ENCODE data around the gene CLCN3.

The CLCN3 gene

GRCh38 chr4:169627307-169627706, 6.9 kb downstream of the CLCN3 start:
- no peak for TF ChIP-seq CTCF (IDR thresholded peaks at IDR 0.05; ENCODE audit: low read depth, low read length, missing control alignments)
- Histone ChIP-seq H3K27ac (no peak overlapping the region), H3K27me3 (replicated peaks) (no peaks in the 10 kb centered on the region), H3K4me3 (ENCODE audit: low read depth, low read length) (no peak overlapping the region), H3K36me3 (replicated peaks) (no peaks in the 10 kb centered on the region)
- no peak for DNase-seq
- in situ Hi-C loops (cut with HindIII; ENCODE audit: low pct_ligation_motif_present, low sequenced_read_pairs), result no loop called here

DNA sequence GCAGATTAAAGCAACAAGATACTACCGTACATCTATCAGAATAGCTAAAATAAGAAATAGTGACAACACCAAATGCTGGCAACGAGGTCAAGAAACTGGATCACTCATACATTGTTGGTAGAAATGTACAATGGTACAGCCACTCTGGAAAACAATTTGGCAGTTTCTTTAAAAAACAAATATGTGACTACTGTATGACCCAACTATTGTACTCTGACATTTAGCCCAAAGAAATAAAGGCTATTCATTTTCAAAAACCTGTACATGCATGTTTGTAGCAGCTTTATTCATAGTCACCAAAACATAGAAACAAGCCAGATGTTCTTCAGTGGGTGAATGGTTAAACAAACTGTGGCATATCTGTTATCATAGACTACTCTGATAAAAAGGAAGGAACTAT, 8.2 kb downstream of the CLCN3 start:
- TF ChIP-seq CTCF (IDR thresholded peaks at IDR 0.05; ENCODE audit: low read depth, low read length, missing control alignments), result no peak
- H3K27ac ChIP-seq, result no peak overlapping the region
- H3K27me3 ChIP-seq (replicated peaks), result no peaks in the 10 kb centered on the region
- H3K4me3 ChIP-seq (ENCODE audit: low read depth, low read length), result no peak overlapping the region
- no peaks in the 10 kb centered on the region for H3K36me3 ChIP-seq (replicated peaks)
- DNase-seq, result no peak
- in situ Hi-C loops (cut with HindIII; ENCODE audit: low pct_ligation_motif_present, low sequenced_read_pairs), result no loop called here

- no peak overlapping the region for H3K4me3 ChIP-seq (ENCODE audit: low read depth, low read length)
- H3K36me3 ChIP-seq (replicated peaks), result no peaks in the 10 kb centered on the region
- H3K27ac ChIP-seq, result no peak overlapping the region
- no peak for TF ChIP-seq CTCF (IDR thresholded peaks at IDR 0.05; ENCODE audit: low read depth, low read length, missing control alignments)
- DNase-seq, result no peak
- no peaks in the 10 kb centered on the region for H3K27me3 ChIP-seq (replicated peaks)
- in situ Hi-C loops (cut with HindIII; ENCODE audit: low pct_ligation_motif_present, low sequenced_read_pairs), result no loop called here
Observed at GRCh38 chr4:169630069-169630468, 9.7 kb downstream of the CLCN3 start.

DNA sequence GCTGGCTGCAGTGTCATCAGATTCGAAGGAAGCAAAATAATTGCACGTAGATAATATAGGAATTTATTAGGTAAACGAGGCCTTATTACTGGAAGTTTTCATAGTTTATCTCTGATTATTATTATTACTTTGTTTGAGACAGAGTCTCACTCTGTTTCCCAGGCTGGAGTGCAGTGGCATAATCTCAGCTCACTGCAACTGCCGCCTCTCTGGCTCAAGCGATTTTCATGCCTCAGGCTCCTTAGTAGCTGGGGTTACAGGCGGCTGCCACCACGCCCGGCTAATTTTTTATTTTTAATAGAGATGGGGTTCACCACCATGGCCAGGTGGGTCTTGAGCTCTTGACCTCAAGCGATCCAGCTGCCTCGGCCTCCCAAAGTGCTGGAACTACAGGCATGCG, 12.5 kb downstream of the CLCN3 start:
- in situ Hi-C loops (cut with HindIII; ENCODE audit: low pct_ligation_motif_present, low sequenced_read_pairs), result no loop called here
- no peak for TF ChIP-seq CTCF (IDR thresholded peaks at IDR 0.05; ENCODE audit: low read depth, low read length, missing control alignments)
- H3K27me3 ChIP-seq (replicated peaks), result no peaks in the 10 kb centered on the region

DNA sequence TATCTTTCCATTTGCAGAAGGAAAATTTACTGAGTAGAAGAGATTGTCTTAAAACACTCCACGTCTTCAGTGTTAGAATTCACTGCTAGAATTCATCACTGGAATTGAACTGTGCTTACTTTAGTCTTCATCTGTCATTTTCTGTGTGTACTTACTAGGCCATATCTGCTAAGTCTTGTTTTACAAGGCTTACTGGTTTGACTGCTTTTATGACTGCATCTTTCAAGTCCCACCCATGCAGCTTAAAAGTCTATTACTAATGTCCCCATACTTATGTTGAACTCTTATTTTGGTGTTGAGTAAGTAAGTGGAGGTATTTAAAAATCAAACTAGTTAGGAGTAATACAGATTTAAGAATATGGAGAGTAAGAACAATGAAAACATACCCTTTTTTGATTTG, 14.6 kb downstream of the CLCN3 start:
- Histone ChIP-seq H3K27ac (no peak overlapping the region), H3K4me3 (ENCODE audit: low read depth, low read length) (no peak overlapping the region), H3K36me3 (replicated peaks) (peaks cover 5% of the 10 kb centered on the region), H3K27me3 (replicated peaks) (no peaks in the 10 kb centered on the region)
- DNase-seq, result no peak
- in situ Hi-C loops (cut with HindIII; ENCODE audit: low pct_ligation_motif_present, low sequenced_read_pairs), result no loop called here
- TF ChIP-seq CTCF (IDR thresholded peaks at IDR 0.05; ENCODE audit: low read depth, low read length, missing control alignments), result no peak

More for the DNA sequence above, 12.5 kb downstream of the CLCN3 start:
- Histone ChIP-seq H3K4me3 (ENCODE audit: low read depth, low read length) (no peak overlapping the region), H3K27ac (no peak overlapping the region), H3K36me3 (replicated peaks) (no peaks in the 10 kb centered on the region)
- no peak for DNase-seq

DNA sequence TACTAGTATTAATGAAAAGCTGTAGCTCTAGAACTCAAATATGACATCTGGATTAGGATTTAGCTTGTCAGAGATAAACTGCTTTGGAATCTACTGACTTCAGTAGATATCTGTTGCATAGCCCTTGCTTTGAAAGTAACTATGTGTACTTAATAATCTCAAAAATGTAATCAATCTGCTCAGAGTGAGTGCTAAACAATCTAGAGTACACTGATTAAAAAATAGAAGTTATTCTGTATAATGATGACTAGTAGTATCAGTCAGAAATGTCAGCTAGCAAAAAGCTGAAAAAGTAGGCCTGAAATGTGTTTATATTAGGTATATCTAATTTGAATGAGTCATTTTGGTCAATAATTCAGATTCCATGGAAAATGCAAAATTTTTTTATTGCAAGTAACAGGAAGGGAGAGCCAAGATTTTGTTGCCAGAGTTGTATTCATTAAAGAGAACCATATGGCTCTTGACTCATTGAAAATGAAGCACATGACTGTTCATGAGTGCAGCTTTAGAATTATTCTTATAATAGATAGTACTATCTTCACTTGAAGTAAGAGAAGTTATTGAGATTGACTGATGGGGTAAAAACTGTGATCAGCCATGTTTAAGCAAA, 20.0 kb downstream of the CLCN3 start:
- H3K27me3 ChIP-seq (replicated peaks), result no peaks in the 10 kb centered on the region
- no peak overlapping the region for H3K4me3 ChIP-seq (ENCODE audit: low read depth, low read length)
- in situ Hi-C loops (cut with HindIII; ENCODE audit: low pct_ligation_motif_present, low sequenced_read_pairs), result no loop called here
- H3K36me3 ChIP-seq (replicated peaks), result peaks cover 9% of the 10 kb centered on the region
- DNase-seq, result peak; percentile 9
- no peak for TF ChIP-seq CTCF (IDR thresholded peaks at IDR 0.05; ENCODE audit: low read depth, low read length, missing control alignments)
- peak overlapping the region; percentile 0 for H3K27ac ChIP-seq
